Measurements from ENCODE around the gene DNM1.

DNA sequence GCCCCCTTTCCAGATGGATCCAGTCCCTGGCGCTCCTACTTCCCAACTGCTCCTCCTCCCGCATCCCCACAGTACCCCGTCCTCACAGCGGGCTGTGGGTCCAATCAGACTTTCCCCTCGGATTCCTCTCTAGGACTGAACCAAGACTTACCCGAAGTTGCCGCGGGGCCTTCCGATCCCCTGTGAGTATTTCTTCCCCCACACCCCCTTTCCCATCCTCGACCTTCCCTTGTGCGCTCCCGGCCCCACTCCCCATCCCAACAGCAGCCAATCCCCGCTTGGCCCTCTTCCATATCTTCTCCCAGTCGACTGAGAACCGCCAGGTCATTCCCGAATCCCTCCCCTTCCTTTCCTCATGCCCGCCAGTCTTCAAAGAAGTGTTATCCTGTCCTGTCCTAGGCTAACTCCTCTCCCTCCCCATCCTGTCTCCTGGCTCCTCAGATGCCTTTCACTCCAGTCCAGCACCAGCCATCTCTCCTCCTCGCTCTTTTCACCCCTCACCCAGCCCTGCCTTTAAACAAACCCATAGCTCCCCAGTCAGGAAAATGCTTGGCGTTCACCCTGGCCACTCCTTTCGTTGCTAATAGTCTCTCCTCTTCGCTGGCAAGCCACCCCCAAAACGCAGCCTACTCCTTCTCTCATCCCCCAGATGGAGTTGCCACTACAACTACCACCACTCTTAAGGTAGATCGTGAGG, 73.5 kb downstream of the DNM1 start:
- TF ChIP-seq POLR2A (IDR thresholded peaks at IDR 0.05) (no peak), CTCF (IDR thresholded peaks at IDR 0.05) (no peak)
